Fibroblast of peridontal ligament (primary cell): ENCODE data around the gene ZNF444.

ENCODE experiments used
- DNase-seq: peaks from one replicate; pipeline ENCODE4 v3.0.0-alpha.2; 2010; ENCODE audit errors: extremely low read depth

The ZNF444 gene

GRCh38 chr19:56107626-56108351, 33.3 kb upstream of the ZNF444 start:
- DNase-seq: no peak

GRCh38 chr19:56108447-56109195, 32.5 kb upstream of the ZNF444 start:
- DNase-seq: peak; percentile 48

- peak; percentile 25 for DNase-seq
These were observed 31.9 kb upstream of the ZNF444 start for GRCh38 chr19:56109226-56109625.

GRCh38 chr19:56110515-56111448, 30.3 kb upstream of the ZNF444 start:
- DNase-seq: no peak

- no peak for DNase-seq
These were observed 29.3 kb upstream of the ZNF444 start for GRCh38 chr19:56111601-56112312.

- no peak for DNase-seq
These were observed 28.8 kb upstream of the ZNF444 start for GRCh38 chr19:56112313-56112709.

GRCh38 chr19:56113074-56113632, 27.9 kb upstream of the ZNF444 start:
- DNase-seq: no peak

- no peak for DNase-seq
These were observed 26.9 kb upstream of the ZNF444 start for GRCh38 chr19:56114051-56114777.

- DNase-seq: no peak
These were observed 26.3 kb upstream of the ZNF444 start for GRCh38 chr19:56114778-56115110.

GRCh38 chr19:56115490-56115889, 25.6 kb upstream of the ZNF444 start:
- DNase-seq: no peak

- DNase-seq: no peak
These were observed 24.5 kb upstream of the ZNF444 start for GRCh38 chr19:56116606-56117005.

GRCh38 chr19:56117376-56117884, 23.7 kb upstream of the ZNF444 start:
- DNase-seq: no peak

- no peak for DNase-seq
These were observed 23.2 kb upstream of the ZNF444 start for GRCh38 chr19:56117889-56118288.

- no peak for DNase-seq
These were observed 22.2 kb upstream of the ZNF444 start for GRCh38 chr19:56118666-56119581.

GRCh38 chr19:56119582-56119978, 21.5 kb upstream of the ZNF444 start:
- peak; percentile 40 for DNase-seq

- no peak for DNase-seq
These were observed 21.1 kb upstream of the ZNF444 start for GRCh38 chr19:56120002-56120370.

GRCh38 chr19:56120371-56121179, 20.5 kb upstream of the ZNF444 start:
- DNase-seq: peak; percentile 51
